Neural cell (in vitro differentiated cells): Measurements from ENCODE around the gene RAPGEF2. TPM values are rescaled to one million over a fixed set of nuclear protein-coding genes. Genes with fewer than 3 reads are reported as not detected.

Experiments used
- H2AFZ ChIP-seq: fragments of 200-600, 300-800 bp; sonication (generic), shearing (Covaris generic); 2 replicates; pipeline ENCODE4 v1.6.0; 2014; ENCODE audit warnings: low read depth, mild to moderate bottlenecking, antibody characterized with exemption, low read length, moderate library complexity
- H3F3A ChIP-seq: fragments of 200-600 bp; shearing (Covaris generic); 2 replicates; pipeline ENCODE4 v1.6.1; 2016; ENCODE audit warnings: mild to moderate bottlenecking, moderate library complexity, mixed read lengths, antibody characterized with exemption, low read length; ENCODE audit not compliant: insufficient read depth, poor library complexity, severe bottlenecking
- H3K27ac ChIP-seq: fragments of 200-600, 300-800 bp; sonication (generic), shearing (Covaris generic); 2 replicates; pipeline ENCODE4 v1.5.1; 2014; ENCODE audit warnings: mild to moderate bottlenecking, low read length, moderate library complexity
- H3K27me3 ChIP-seq: fragments of 300-800, 200-600 bp; sonication (generic), shearing (Covaris generic); 2 replicates; pipeline ENCODE4 v1.6.0; 2014; ENCODE audit warnings: mild to moderate bottlenecking, low read depth, low read length, moderate library complexity; ENCODE audit not compliant: insufficient read depth
- H3K36me3 ChIP-seq: fragments of 300-800, 200-600 bp; sonication (generic), shearing (Covaris generic); 2 replicates; pipeline ENCODE4 v1.5.1; 2014; ENCODE audit warnings: mild to moderate bottlenecking, antibody characterized with exemption, low read length, moderate library complexity; ENCODE audit not compliant: insufficient read depth
- H3K4me2 ChIP-seq: fragments of 300-800, 200-600 bp; sonication (generic), shearing (Covaris generic); 2 replicates; pipeline ENCODE4 v1.6.0; 2014; ENCODE audit warnings: mild to moderate bottlenecking, low read length
- H3K4me3 ChIP-seq: fragments of 300-800, 200-600 bp; sonication (generic), shearing (Covaris generic); 2 replicates; pipeline ENCODE4 v1.5.1; 2014; ENCODE audit warnings: mild to moderate bottlenecking, low read length, moderate library complexity
- H3K79me2 ChIP-seq: fragments of 200-600 bp; shearing (Covaris generic); replicated peaks from 2 replicates; pipeline ENCODE4 v1.6.0; 2014; ENCODE audit warnings: mild to moderate bottlenecking, low read length, moderate library complexity; ENCODE audit not compliant: insufficient read depth
- H3K9ac ChIP-seq: fragments of 300-800, 200-600 bp; sonication (generic), shearing (Covaris generic); 2 replicates; pipeline ENCODE4 v1.6.1; 2016; ENCODE audit warnings: mild to moderate bottlenecking, low read length, mixed read lengths
- H3K9me2 ChIP-seq: fragments of 200-600 bp; shearing (Covaris generic); 2 replicates; pipeline ENCODE4 v1.6.1; 2016; ENCODE audit warnings: mild to moderate bottlenecking, low read length, mixed read lengths; ENCODE audit not compliant: insufficient read depth
- H3K9me3 ChIP-seq: fragments of 200-600, 300-800 bp; sonication (generic), shearing (Covaris generic); 2 replicates; pipeline ENCODE4 v1.6.1; 2016; ENCODE audit warnings: mild to moderate bottlenecking, mixed run types, low read length, moderate library complexity, mixed read lengths
- H4K20me1 ChIP-seq: fragments of 200-600 bp; shearing (Covaris generic); 2 replicates; pipeline ENCODE4 v1.6.1; 2016; ENCODE audit warnings: mild to moderate bottlenecking, mixed run types; ENCODE audit not compliant: insufficient read depth
- EP300 ChIP-seq: fragments of 450-650 bp; conservative IDR thresholded peaks from 2 replicates; pipeline ENCODE4 v1.6.1; 2014; ENCODE audit warnings: antibody characterized with exemption, mild to moderate bottlenecking, moderate library complexity; ENCODE audit not compliant: poor library complexity, severe bottlenecking
- EZH2 ChIP-seq: fragments of 200-600, 300-800 bp; shearing (Covaris generic), sonication (generic); IDR thresholded peaks from 2 replicates; pipeline ENCODE4 v1.6.1; 2014; ENCODE audit warnings: antibody characterized with exemption, low read length, borderline replicate concordance, mild to moderate bottlenecking; ENCODE audit not compliant: insufficient read depth, poor library complexity, severe bottlenecking
- MXI1 ChIP-seq: fragments of 450-650 bp; conservative IDR thresholded peaks from 2 replicates; pipeline ENCODE4 v1.6.1; 2014; ENCODE audit warnings: antibody characterized with exemption, mild to moderate bottlenecking; ENCODE audit not compliant: poor library complexity, severe bottlenecking
- POLR2AphosphoS5 ChIP-seq: IDR thresholded peaks from 2 replicates; pipeline ENCODE4 v1.6.1; 2012
- RAD21 ChIP-seq: fragments of 450-650 bp; conservative IDR thresholded peaks from 2 replicates; pipeline ENCODE4 v1.6.1; 2014; ENCODE audit warnings: antibody characterized with exemption, mild to moderate bottlenecking, moderate library complexity
- SMC3 ChIP-seq: fragments of 450-650 bp; conservative IDR thresholded peaks from 2 replicates; pipeline ENCODE4 v1.6.1; 2014; ENCODE audit warnings: antibody characterized with exemption, mild to moderate bottlenecking, moderate library complexity; ENCODE audit not compliant: poor library complexity
- TAF1 ChIP-seq: IDR thresholded peaks from 2 replicates; pipeline ENCODE4 v1.6.1; 2012; ENCODE audit warnings: low read depth
- polyA plus RNA-seq: library from polyadenylated mRNA; depleted of rRNA; stranded (reverse); fragments of >200 nt; gene quantifications from 2 replicates; pipeline ENCODE4 v1.2.3, GENCODE V29; 2014
- TF ChIP-seq, protein P1 (sequence below): IDR thresholded peaks from 2 replicates; pipeline ENCODE4 v1.6.1; 2012; ENCODE audit warnings: borderline replicate concordance
- TF ChIP-seq, protein P2 (sequence below): fragments of 450-650 bp; IDR thresholded peaks from 2 replicates; pipeline ENCODE4 v1.5.1; 2014; ENCODE audit warnings: antibody characterized with exemption, mild to moderate bottlenecking, moderate library complexity; ENCODE audit not compliant: poor library complexity, severe bottlenecking

RAPGEF2 gene
- polyA plus RNA-seq, 1 donor from 2014 or later: 134 TPM

- no peak overlapping the region for H2AFZ ChIP-seq
- H3K9me3 ChIP-seq: no peaks in the 10 kb centered on the region
- no peak overlapping the region for H3K9ac ChIP-seq
- no peak overlapping the region for H3K4me3 ChIP-seq
- TF ChIP-seq POLR2AphosphoS5: no peak
- TF ChIP-seq EP300: no peak
- TF ChIP-seq MXI1: no peak
- TF ChIP-seq TAF1: no peak
- TF ChIP-seq, protein P1, sequence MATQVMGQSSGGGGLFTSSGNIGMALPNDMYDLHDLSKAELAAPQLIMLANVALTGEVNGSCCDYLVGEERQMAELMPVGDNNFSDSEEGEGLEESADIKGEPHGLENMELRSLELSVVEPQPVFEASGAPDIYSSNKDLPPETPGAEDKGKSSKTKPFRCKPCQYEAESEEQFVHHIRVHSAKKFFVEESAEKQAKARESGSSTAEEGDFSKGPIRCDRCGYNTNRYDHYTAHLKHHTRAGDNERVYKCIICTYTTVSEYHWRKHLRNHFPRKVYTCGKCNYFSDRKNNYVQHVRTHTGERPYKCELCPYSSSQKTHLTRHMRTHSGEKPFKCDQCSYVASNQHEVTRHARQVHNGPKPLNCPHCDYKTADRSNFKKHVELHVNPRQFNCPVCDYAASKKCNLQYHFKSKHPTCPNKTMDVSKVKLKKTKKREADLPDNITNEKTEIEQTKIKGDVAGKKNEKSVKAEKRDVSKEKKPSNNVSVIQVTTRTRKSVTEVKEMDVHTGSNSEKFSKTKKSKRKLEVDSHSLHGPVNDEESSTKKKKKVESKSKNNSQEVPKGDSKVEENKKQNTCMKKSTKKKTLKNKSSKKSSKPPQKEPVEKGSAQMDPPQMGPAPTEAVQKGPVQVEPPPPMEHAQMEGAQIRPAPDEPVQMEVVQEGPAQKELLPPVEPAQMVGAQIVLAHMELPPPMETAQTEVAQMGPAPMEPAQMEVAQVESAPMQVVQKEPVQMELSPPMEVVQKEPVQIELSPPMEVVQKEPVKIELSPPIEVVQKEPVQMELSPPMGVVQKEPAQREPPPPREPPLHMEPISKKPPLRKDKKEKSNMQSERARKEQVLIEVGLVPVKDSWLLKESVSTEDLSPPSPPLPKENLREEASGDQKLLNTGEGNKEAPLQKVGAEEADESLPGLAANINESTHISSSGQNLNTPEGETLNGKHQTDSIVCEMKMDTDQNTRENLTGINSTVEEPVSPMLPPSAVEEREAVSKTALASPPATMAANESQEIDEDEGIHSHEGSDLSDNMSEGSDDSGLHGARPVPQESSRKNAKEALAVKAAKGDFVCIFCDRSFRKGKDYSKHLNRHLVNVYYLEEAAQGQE: no peak
- TF ChIP-seq SMC3: no peak
- TF ChIP-seq, protein P2, sequence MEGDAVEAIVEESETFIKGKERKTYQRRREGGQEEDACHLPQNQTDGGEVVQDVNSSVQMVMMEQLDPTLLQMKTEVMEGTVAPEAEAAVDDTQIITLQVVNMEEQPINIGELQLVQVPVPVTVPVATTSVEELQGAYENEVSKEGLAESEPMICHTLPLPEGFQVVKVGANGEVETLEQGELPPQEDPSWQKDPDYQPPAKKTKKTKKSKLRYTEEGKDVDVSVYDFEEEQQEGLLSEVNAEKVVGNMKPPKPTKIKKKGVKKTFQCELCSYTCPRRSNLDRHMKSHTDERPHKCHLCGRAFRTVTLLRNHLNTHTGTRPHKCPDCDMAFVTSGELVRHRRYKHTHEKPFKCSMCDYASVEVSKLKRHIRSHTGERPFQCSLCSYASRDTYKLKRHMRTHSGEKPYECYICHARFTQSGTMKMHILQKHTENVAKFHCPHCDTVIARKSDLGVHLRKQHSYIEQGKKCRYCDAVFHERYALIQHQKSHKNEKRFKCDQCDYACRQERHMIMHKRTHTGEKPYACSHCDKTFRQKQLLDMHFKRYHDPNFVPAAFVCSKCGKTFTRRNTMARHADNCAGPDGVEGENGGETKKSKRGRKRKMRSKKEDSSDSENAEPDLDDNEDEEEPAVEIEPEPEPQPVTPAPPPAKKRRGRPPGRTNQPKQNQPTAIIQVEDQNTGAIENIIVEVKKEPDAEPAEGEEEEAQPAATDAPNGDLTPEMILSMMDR: no peak
- no peak for TF ChIP-seq EZH2
- no peak for TF ChIP-seq RAD21
- H4K20me1 ChIP-seq: peaks cover 5% of the 10 kb centered on the region
- H3F3A ChIP-seq: no peaks in the 10 kb centered on the region
- H3K27me3 ChIP-seq: no peaks in the 10 kb centered on the region
- H3K36me3 ChIP-seq: no peaks in the 10 kb centered on the region
- no peaks in the 10 kb centered on the region for H3K9me2 ChIP-seq
- no peak overlapping the region for H3K27ac ChIP-seq
- no peak overlapping the region for H3K4me2 ChIP-seq
- H3K79me2 ChIP-seq: peaks cover 99% of the 10 kb centered on the region
Measured at GRCh38 chr4:159169404-159170302, 66.8 kb downstream of the RAPGEF2 start.

DNA sequence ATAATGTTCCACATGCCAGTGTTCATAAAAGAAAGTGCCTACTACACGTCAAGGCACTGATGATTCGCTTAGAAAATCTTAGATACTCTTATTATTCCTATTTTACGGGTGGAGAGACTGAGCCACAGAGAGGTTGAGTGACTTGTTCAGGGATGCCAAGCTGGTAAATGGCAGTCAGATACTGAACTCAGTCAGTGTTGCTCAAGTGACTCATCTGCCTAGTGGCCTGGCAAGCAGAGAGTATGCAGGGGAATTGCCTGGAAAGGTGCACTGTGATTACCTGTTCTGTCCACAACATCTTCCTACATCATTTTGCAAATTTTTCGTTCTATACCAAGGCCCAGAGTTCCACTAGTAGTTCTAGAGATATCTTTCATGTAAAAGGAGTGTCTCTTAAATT is 68.4 kb downstream of the RAPGEF2 start:
- H3K4me2 ChIP-seq: no peak overlapping the region
- no peaks in the 10 kb centered on the region for H3K9me2 ChIP-seq
- peaks cover 10% of the 10 kb centered on the region for H4K20me1 ChIP-seq
- H3K9me3 ChIP-seq: no peaks in the 10 kb centered on the region
- H3K79me2 ChIP-seq: peaks cover 100% of the 10 kb centered on the region
- H3F3A ChIP-seq: no peaks in the 10 kb centered on the region
- H3K4me3 ChIP-seq: no peak overlapping the region
- TF ChIP-seq POLR2AphosphoS5 (no peak), EP300 (no peak), EZH2 (no peak), SMC3 (no peak), TAF1 (no peak), MXI1 (no peak), RAD21 (no peak)
- TF ChIP-seq, protein P2: no peak
- TF ChIP-seq, protein P1: no peak
- no peak overlapping the region for H3K27ac ChIP-seq
- H3K36me3 ChIP-seq: no peaks in the 10 kb centered on the region
- no peak overlapping the region for H3K9ac ChIP-seq
- H3K27me3 ChIP-seq: no peaks in the 10 kb centered on the region
- H2AFZ ChIP-seq: no peak overlapping the region
